Neuronal stem cell (in vitro differentiated cells): ENCODE measurements around the gene CELF4.
A peak's percentile ranks its signal among the peaks of the same experiment; 100 is the strongest.

Experiments
- DNase-seq: peaks from one replicate; pipeline ENCODE4 v3.0.0-alpha.2; 2013; ENCODE audit warnings: low spot score
- H2AFZ ChIP-seq: one replicate; pipeline ENCODE4 v1.6.1; 2013; ENCODE audit warnings: mild to moderate bottlenecking, low read length, inconsistent platforms
- H2AK5ac ChIP-seq: 2 replicates; pipeline ENCODE4 v1.6.1; 2013; ENCODE audit warnings: low read depth, mild to moderate bottlenecking, inconsistent platforms, low read length, moderate library complexity, mixed read lengths
- H2BK120ac ChIP-seq: 2 replicates; pipeline ENCODE4 v1.6.1; 2013; ENCODE audit warnings: low read depth, mild to moderate bottlenecking, inconsistent platforms, low read length, moderate library complexity, mixed read lengths
- H2BK12ac ChIP-seq: one replicate; pipeline ENCODE4 v1.6.1; 2013; ENCODE audit warnings: low read length, inconsistent platforms
- H2BK15ac ChIP-seq: 2 replicates; pipeline ENCODE4 v1.6.1; 2013; ENCODE audit warnings: mild to moderate bottlenecking, low read length, inconsistent platforms, mixed read lengths
- H2BK5ac ChIP-seq: one replicate; pipeline ENCODE4 v1.6.1; 2013; ENCODE audit warnings: inconsistent platforms, mild to moderate bottlenecking, low read length, moderate library complexity
- H3K14ac ChIP-seq: one replicate; pipeline ENCODE4 v1.6.1; 2013; ENCODE audit warnings: low read length, inconsistent platforms
- H3K18ac ChIP-seq: 2 replicates; pipeline ENCODE4 v1.6.1; 2013; ENCODE audit warnings: low read length, inconsistent platforms
- H3K23ac ChIP-seq: 2 replicates; pipeline ENCODE4 v1.6.1; 2013; ENCODE audit warnings: low read depth, mild to moderate bottlenecking, mixed read lengths, low read length, inconsistent platforms; ENCODE audit not compliant: poor library complexity
- H3K27ac ChIP-seq: replicated peaks from 3 replicates; pipeline ENCODE4 v1.5.1; 2013; ENCODE audit warnings: low read length, inconsistent platforms
- H3K27me3 ChIP-seq, 3 experiments: 2 replicates each; pipeline ENCODE4 v1.6.1; 2013; ENCODE audit warnings: low read length in 3 of 3, mild to moderate bottlenecking in 2 of 3, inconsistent platforms in 1 of 3, low read depth in 1 of 3, mixed read lengths in 1 of 3, moderate library complexity in 1 of 3; ENCODE audit not compliant: control insufficient read depth in 3 of 3, insufficient read depth in 3 of 3
- H3K36me3 ChIP-seq, 2 donors: replicated peaks in 1 of 2; 2 replicates each; pipeline ENCODE4 v1.6.1; 2013; ENCODE audit warnings: low read length in 2 of 2; ENCODE audit not compliant: control insufficient read depth in 2 of 2, insufficient read depth in 2 of 2
- H3K4ac ChIP-seq: 2 replicates; pipeline ENCODE4 v1.6.1; 2013; ENCODE audit warnings: inconsistent platforms, mild to moderate bottlenecking, low read length, moderate library complexity
- H3K4me1 ChIP-seq, 2 donors: 1 replicate in 1 of 2; 2 replicates in 1 of 2; pipeline ENCODE4 v1.6.1; 2013; ENCODE audit warnings: low read length in 2 of 2, low read depth in 1 of 2; ENCODE audit not compliant: control insufficient read depth in 2 of 2, insufficient read depth in 1 of 2
- H3K4me2 ChIP-seq: one replicate; pipeline ENCODE4 v1.6.1; 2013; ENCODE audit warnings: mild to moderate bottlenecking, low read length, inconsistent platforms; ENCODE audit not compliant: insufficient read depth, poor library complexity, severe bottlenecking
- H3K4me3 ChIP-seq, 2 donors: 2 replicates each; pipeline ENCODE4 v1.5.1; 2013; ENCODE audit warnings: low read length in 2 of 2, mild to moderate bottlenecking in 2 of 2, inconsistent platforms in 1 of 2, moderate library complexity in 1 of 2
- H3K79me1 ChIP-seq: one replicate; pipeline ENCODE4 v1.6.1; 2013; ENCODE audit warnings: low read depth, mild to moderate bottlenecking, inconsistent platforms, low read length, moderate library complexity
- H3K9ac ChIP-seq: one replicate; pipeline ENCODE4 v1.6.1; 2013; ENCODE audit warnings: mild to moderate bottlenecking, low read depth, low read length, inconsistent platforms; ENCODE audit not compliant: poor library complexity
- H3K9me3 ChIP-seq, 2 donors: replicated peaks in 1 of 2; 2 replicates each; pipeline versions ENCODE3 to v1.6.1; 2013; ENCODE audit warnings: low read length in 2 of 2, mild to moderate bottlenecking in 2 of 2, inconsistent platforms in 1 of 2, low read depth in 1 of 2, mixed read lengths in 1 of 2, moderate library complexity in 1 of 2; ENCODE audit not compliant: control insufficient read depth in 2 of 2, insufficient read depth in 1 of 2
- H4K8ac ChIP-seq: one replicate; pipeline ENCODE4 v1.6.1; 2013; ENCODE audit warnings: low read depth, mild to moderate bottlenecking, inconsistent platforms, low read length, moderate library complexity
- H4K91ac ChIP-seq: one replicate; pipeline ENCODE4 v1.6.1; 2013; ENCODE audit warnings: low read length, low read depth, mild to moderate bottlenecking, inconsistent platforms; ENCODE audit not compliant: poor library complexity
- WGBS, 2 donors: extraction: QIAGEN DNeasy Blood & Tissue Kit; methylation state at CpG; one replicate each; pipeline ENCODE4 v1.1.7; 2013; ENCODE audit warnings: missing lambda C conversion rate in 2 of 2, mixed read lengths in 1 of 2; ENCODE audit not compliant: insufficient read length in 2 of 2, insufficient replicate concordance in 1 of 2; ENCODE audit errors: extremely low coverage in 2 of 2; 5-methylcytosine and 5-hydroxymethylcytosine counted together

CELF4 gene

GRCh38 chr18:37313624-37314023 is 252.0 kb downstream of the CELF4 start:
- Histone ChIP-seq H3K4me3 (no peak overlapping the region), H2BK12ac (no peak overlapping the region), H2AK5ac (peak overlapping the region; percentile 47), H4K8ac (no peak overlapping the region), H3K4me1 (peaks cover 0 to 2% of the 10 kb centered on the region in 2 donors), H3K27ac (no peak overlapping the region), H4K91ac (no peak overlapping the region), H2AFZ (no peak overlapping the region), H3K27me3 (no peaks in the 10 kb centered on the region), H3K9me3 (no peaks in the 10 kb centered on the region), H3K4ac (no peak overlapping the region), H2BK120ac (no peak overlapping the region), H3K9ac (no peak overlapping the region), H2BK5ac (no peak overlapping the region), H3K36me3 (no peaks in the 10 kb centered on the region), H3K18ac (peak overlapping the region; percentile 44), H3K23ac (no peak overlapping the region), H3K79me1 (no peaks in the 10 kb centered on the region), H3K14ac (peak overlapping the region; percentile 90), H2BK15ac (peak overlapping the region; percentile 46), H3K4me2 (no peak overlapping the region)
- DNase-seq, result no peak
- no CpG with 5 or more reads among the region's 10 CpGs for WGBS, 2 donors

GRCh38 chr18:37309861-37310260 is 255.7 kb downstream of the CELF4 start:
- no peak overlapping the region for H2BK15ac ChIP-seq
- no peak overlapping the region for H2BK120ac ChIP-seq
- no peak overlapping the region for H3K27ac ChIP-seq
- no peak overlapping the region for H3K23ac ChIP-seq
- no peak overlapping the region for H4K8ac ChIP-seq
- H3K9me3 ChIP-seq, result no peaks in the 10 kb centered on the region
- peaks cover 0 to 3% of the 10 kb centered on the region in 2 donors for H3K4me1 ChIP-seq
- no peak overlapping the region for H3K4me2 ChIP-seq
- H3K4ac ChIP-seq, result no peak overlapping the region
- no peak overlapping the region for H2BK12ac ChIP-seq
- no peak overlapping the region for H2BK5ac ChIP-seq
- H3K18ac ChIP-seq, result no peak overlapping the region
- no CpG with 5 or more reads among the region's 3 CpGs for WGBS, 2 donors
- H2AFZ ChIP-seq, result no peak overlapping the region
- H3K14ac ChIP-seq, result no peak overlapping the region
- H3K36me3 ChIP-seq, result no peaks in the 10 kb centered on the region
- H3K4me3 ChIP-seq, result no peak overlapping the region
- H3K79me1 ChIP-seq, result no peaks in the 10 kb centered on the region
- H2AK5ac ChIP-seq, result no peak overlapping the region
- no peak overlapping the region for H3K9ac ChIP-seq
- no peak for DNase-seq
- no peaks in the 10 kb centered on the region for H3K27me3 ChIP-seq
- no peak overlapping the region for H4K91ac ChIP-seq

GRCh38 chr18:37309059-37309458 is 256.5 kb downstream of the CELF4 start:
- no peaks in the 10 kb centered on the region for H3K27me3 ChIP-seq
- no peak overlapping the region for H2AFZ ChIP-seq
- no peak overlapping the region for H2BK5ac ChIP-seq
- no peak overlapping the region for H4K91ac ChIP-seq
- no peak overlapping the region for H4K8ac ChIP-seq
- peaks cover 0 to 3% of the 10 kb centered on the region in 2 donors for H3K4me1 ChIP-seq
- H3K4ac ChIP-seq, result no peak overlapping the region
- no peak overlapping the region for H2BK120ac ChIP-seq
- H3K4me3 ChIP-seq, result no peak overlapping the region
- no peak overlapping the region for H2AK5ac ChIP-seq
- H3K4me2 ChIP-seq, result no peak overlapping the region
- no peak overlapping the region for H3K27ac ChIP-seq
- H2BK12ac ChIP-seq, result no peak overlapping the region
- H3K9me3 ChIP-seq, result no peaks in the 10 kb centered on the region
- no peak overlapping the region for H3K14ac ChIP-seq
- no peaks in the 10 kb centered on the region for H3K36me3 ChIP-seq
- no peak for DNase-seq
- no peaks in the 10 kb centered on the region for H3K79me1 ChIP-seq
- H2BK15ac ChIP-seq, result no peak overlapping the region
- no peak overlapping the region for H3K23ac ChIP-seq
- no peak overlapping the region for H3K9ac ChIP-seq
- H3K18ac ChIP-seq, result no peak overlapping the region
- no CpG with 5 or more reads among the region's 1 CpG for WGBS, 2 donors

GRCh38 chr18:37307181-37307580 is 258.4 kb downstream of the CELF4 start:
- Histone ChIP-seq H3K79me1 (no peaks in the 10 kb centered on the region), H3K4me3 (no peak overlapping the region), H3K4me1 (peaks cover 0 to 11% of the 10 kb centered on the region in 2 donors), H3K9ac (no peak overlapping the region), H3K4me2 (no peak overlapping the region), H2AFZ (no peak overlapping the region), H3K27me3 (no peaks in the 10 kb centered on the region), H4K91ac (no peak overlapping the region), H3K14ac (no peak overlapping the region), H2BK120ac (no peak overlapping the region), H2AK5ac (no peak overlapping the region), H3K36me3 (no peaks in the 10 kb centered on the region), H3K23ac (no peak overlapping the region), H3K18ac (no peak overlapping the region), H2BK12ac (no peak overlapping the region), H4K8ac (no peak overlapping the region), H3K27ac (no peak overlapping the region), H2BK5ac (peak overlapping the region; percentile 40), H2BK15ac (no peak overlapping the region), H3K4ac (no peak overlapping the region), H3K9me3 (no peaks in the 10 kb centered on the region)
- no peak for DNase-seq
- no CpG with 5 or more reads among the region's 8 CpGs for WGBS, 2 donors
